IPS-15b (cell line): ENCODE results near the gene RAPGEF3.

Experiments
- H3K27me3 ChIP-seq: one replicate; pipeline ENCODE4 v1.6.1; 2013; ENCODE audit warnings: low read length; ENCODE audit not compliant: control insufficient read depth, insufficient read depth
- H3K36me3 ChIP-seq: one replicate; pipeline ENCODE4 v1.6.1; 2013; ENCODE audit warnings: low read length; ENCODE audit not compliant: control insufficient read depth, insufficient read depth
- H3K4me1 ChIP-seq: one replicate; pipeline ENCODE4 v1.6.1; 2013; ENCODE audit warnings: mild to moderate bottlenecking, low read length; ENCODE audit not compliant: control insufficient read depth, insufficient read depth
- H3K4me3 ChIP-seq: one replicate; pipeline ENCODE4 v1.5.1; 2013; ENCODE audit warnings: low read depth, low read length
- H3K9ac ChIP-seq: one replicate; pipeline ENCODE4 v1.6.1; 2013; ENCODE audit warnings: low read depth, mild to moderate bottlenecking, low read length
- H3K9me3 ChIP-seq: one replicate; pipeline ENCODE4 v1.6.1; 2013; ENCODE audit warnings: mild to moderate bottlenecking, low read length; ENCODE audit not compliant: control insufficient read depth, insufficient read depth

Gene RAPGEF3

GRCh38 chr12:47772738-47773061 is 14.0 kb upstream of the RAPGEF3 start:
- Histone ChIP-seq H3K4me3 (peak overlapping the region; percentile 37), H3K27me3 (peaks cover 16% of the 10 kb centered on the region), H3K9ac (no peak overlapping the region), H3K9me3 (no peaks in the 10 kb centered on the region), H3K4me1 (peaks cover 7% of the 10 kb centered on the region), H3K36me3 (no peaks in the 10 kb centered on the region)

GRCh38 chr12:47772094-47772660 is 13.5 kb upstream of the RAPGEF3 start:
- Histone ChIP-seq H3K36me3 (no peaks in the 10 kb centered on the region), H3K9me3 (no peaks in the 10 kb centered on the region), H3K4me3 (peak overlapping the region; percentile 37), H3K27me3 (peaks cover 16% of the 10 kb centered on the region), H3K4me1 (peaks cover 4% of the 10 kb centered on the region), H3K9ac (no peak overlapping the region)

- H3K4me1 ChIP-seq: peaks cover 4% of the 10 kb centered on the region
- H3K9ac ChIP-seq: no peak overlapping the region
- no peaks in the 10 kb centered on the region for H3K9me3 ChIP-seq
- H3K27me3 ChIP-seq: peaks cover 16% of the 10 kb centered on the region
- no peak overlapping the region for H3K4me3 ChIP-seq
- no peaks in the 10 kb centered on the region for H3K36me3 ChIP-seq
Measured at GRCh38 chr12:47771304-47771703, 12.6 kb upstream of the RAPGEF3 start.

GRCh38 chr12:47770086-47770726 is 11.5 kb upstream of the RAPGEF3 start:
- Histone ChIP-seq H3K9me3 (no peaks in the 10 kb centered on the region), H3K36me3 (no peaks in the 10 kb centered on the region), H3K27me3 (peaks cover 16% of the 10 kb centered on the region), H3K9ac (no peak overlapping the region), H3K4me1 (peaks cover 4% of the 10 kb centered on the region), H3K4me3 (no peak overlapping the region)

- Histone ChIP-seq H3K4me3 (no peak overlapping the region), H3K9me3 (no peaks in the 10 kb centered on the region), H3K4me1 (peaks cover 4% of the 10 kb centered on the region), H3K36me3 (no peaks in the 10 kb centered on the region), H3K9ac (no peak overlapping the region), H3K27me3 (peaks cover 14% of the 10 kb centered on the region)
Measured at GRCh38 chr12:47769234-47770085, 10.8 kb upstream of the RAPGEF3 start.

- peaks cover 4% of the 10 kb centered on the region for H3K4me1 ChIP-seq
Measured at GRCh38 chr12:47768323-47768811, 9.7 kb upstream of the RAPGEF3 start.

GRCh38 chr12:47767216-47767724 is 8.6 kb upstream of the RAPGEF3 start:
- Histone ChIP-seq H3K27me3 (peaks cover 6% of the 10 kb centered on the region), H3K4me1 (peaks cover 4% of the 10 kb centered on the region), H3K9me3 (no peaks in the 10 kb centered on the region), H3K9ac (no peak overlapping the region), H3K36me3 (no peaks in the 10 kb centered on the region), H3K4me3 (no peak overlapping the region)

More at GRCh38 chr12:47768323-47768811, 9.7 kb upstream of the RAPGEF3 start:
- Histone ChIP-seq H3K9me3 (no peaks in the 10 kb centered on the region), H3K36me3 (no peaks in the 10 kb centered on the region), H3K27me3 (peaks cover 6% of the 10 kb centered on the region), H3K4me3 (no peak overlapping the region), H3K9ac (no peak overlapping the region)

- H3K4me1 ChIP-seq: peaks cover 4% of the 10 kb centered on the region
- H3K9ac ChIP-seq: no peak overlapping the region
- no peaks in the 10 kb centered on the region for H3K9me3 ChIP-seq
- H3K4me3 ChIP-seq: no peak overlapping the region
- peaks cover 6% of the 10 kb centered on the region for H3K27me3 ChIP-seq
- H3K36me3 ChIP-seq: no peaks in the 10 kb centered on the region
Measured at GRCh38 chr12:47766502-47767215, 8.0 kb upstream of the RAPGEF3 start.

- no peaks in the 10 kb centered on the region for H3K9me3 ChIP-seq
- peaks cover 2% of the 10 kb centered on the region for H3K27me3 ChIP-seq
- peaks cover 3% of the 10 kb centered on the region for H3K4me1 ChIP-seq
- no peak overlapping the region for H3K9ac ChIP-seq
- H3K36me3 ChIP-seq: no peaks in the 10 kb centered on the region
- no peak overlapping the region for H3K4me3 ChIP-seq
Measured at GRCh38 chr12:47763481-47764346, 5.0 kb upstream of the RAPGEF3 start.

- Histone ChIP-seq H3K9me3 (no peaks in the 10 kb centered on the region), H3K4me3 (no peak overlapping the region), H3K9ac (no peak overlapping the region), H3K4me1 (no peaks in the 10 kb centered on the region), H3K27me3 (peaks cover 3% of the 10 kb centered on the region), H3K36me3 (no peaks in the 10 kb centered on the region)
Measured at GRCh38 chr12:47762850-47763465, 4.3 kb upstream of the RAPGEF3 start.
